Loucy (cell line): Measurements from ENCODE around the gene AMOTL1.

Experiments
- EZH2phosphoT487 ChIP-seq: fragments of 200-600 bp; IDR thresholded peaks from 2 replicates; pipeline ENCODE4 v1.6.1; 2018; ENCODE audit warnings: antibody characterized with exemption, mild to moderate bottlenecking, moderate library complexity, borderline replicate concordance
- TF ChIP-seq, protein P1 (sequence below): fragments of 200-600 bp; sonication (generic); conservative IDR thresholded peaks from 2 replicates; pipeline ENCODE4 v1.5.1; 2014; ENCODE audit warnings: mild to moderate bottlenecking, antibody characterized with exemption, low read length

DNA sequence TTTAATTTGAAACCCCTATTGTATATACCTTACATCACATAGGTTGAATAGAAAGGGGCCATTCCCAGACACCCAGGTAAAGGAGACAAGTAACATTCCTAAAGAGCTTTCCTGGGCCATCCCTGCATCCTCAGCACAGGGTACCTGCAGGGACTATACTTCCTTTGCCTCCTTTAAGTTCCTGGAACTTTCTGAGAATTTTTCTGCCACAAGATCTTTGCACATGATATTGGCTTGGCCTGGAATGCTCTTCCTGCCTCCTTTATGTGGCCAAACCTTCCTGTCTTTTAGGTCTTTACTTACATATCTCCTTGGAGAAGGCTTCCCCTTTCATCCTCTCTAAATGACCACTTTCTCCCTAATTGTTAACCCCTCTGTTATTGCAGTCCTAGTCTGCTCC is 7.9 kb upstream of the AMOTL1 start:
- TF ChIP-seq, protein P1, sequence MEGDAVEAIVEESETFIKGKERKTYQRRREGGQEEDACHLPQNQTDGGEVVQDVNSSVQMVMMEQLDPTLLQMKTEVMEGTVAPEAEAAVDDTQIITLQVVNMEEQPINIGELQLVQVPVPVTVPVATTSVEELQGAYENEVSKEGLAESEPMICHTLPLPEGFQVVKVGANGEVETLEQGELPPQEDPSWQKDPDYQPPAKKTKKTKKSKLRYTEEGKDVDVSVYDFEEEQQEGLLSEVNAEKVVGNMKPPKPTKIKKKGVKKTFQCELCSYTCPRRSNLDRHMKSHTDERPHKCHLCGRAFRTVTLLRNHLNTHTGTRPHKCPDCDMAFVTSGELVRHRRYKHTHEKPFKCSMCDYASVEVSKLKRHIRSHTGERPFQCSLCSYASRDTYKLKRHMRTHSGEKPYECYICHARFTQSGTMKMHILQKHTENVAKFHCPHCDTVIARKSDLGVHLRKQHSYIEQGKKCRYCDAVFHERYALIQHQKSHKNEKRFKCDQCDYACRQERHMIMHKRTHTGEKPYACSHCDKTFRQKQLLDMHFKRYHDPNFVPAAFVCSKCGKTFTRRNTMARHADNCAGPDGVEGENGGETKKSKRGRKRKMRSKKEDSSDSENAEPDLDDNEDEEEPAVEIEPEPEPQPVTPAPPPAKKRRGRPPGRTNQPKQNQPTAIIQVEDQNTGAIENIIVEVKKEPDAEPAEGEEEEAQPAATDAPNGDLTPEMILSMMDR, result no peak
- TF ChIP-seq EZH2phosphoT487, result no peak
